Activated naive CD4-positive, alpha-beta T cell treated with anti-CD3 and anti-CD28 coated beads, Interleukin-2, amount 50 U/mL, for 16 hours (primary cell): ENCODE measurements around the gene PEPD.

ENCODE experiments used
- DNase-seq: peaks from one replicate; pipeline ENCODE4 v3.0.0-alpha.2; 2020

Gene PEPD

DNA sequence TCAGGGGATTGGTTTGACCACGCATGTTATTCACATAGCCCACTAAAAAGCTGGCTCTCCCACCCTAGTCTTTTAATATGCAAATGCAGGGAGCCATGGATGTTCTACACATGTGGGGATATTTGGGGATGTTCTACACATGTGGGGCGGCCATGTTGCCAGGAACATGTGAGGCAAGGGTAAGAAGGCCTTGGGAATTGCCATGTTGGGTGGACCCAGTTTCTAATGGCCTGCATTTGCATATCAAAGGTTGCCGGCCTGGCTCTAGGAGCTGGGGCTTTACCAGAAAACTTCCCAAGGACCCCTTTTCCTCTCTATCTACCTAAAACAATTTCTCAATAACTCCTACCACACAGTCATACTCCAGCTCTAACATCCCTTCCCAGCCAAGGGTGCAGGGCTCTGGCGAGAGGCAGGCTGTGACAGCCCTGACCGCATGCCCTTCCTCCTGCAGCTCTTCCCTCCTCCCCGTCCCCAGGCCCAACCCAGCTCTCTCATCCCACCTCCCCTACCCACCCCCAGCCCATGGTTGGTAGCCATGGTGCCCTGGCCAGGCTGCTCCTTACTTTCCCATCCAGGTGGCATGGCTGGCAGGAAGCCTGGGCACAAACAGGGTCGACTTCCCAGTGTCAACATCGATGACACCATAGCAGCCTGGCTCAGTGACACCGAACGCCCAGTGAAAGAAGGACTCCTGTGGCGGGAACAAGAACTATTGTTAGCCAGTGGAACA, 11.0 kb downstream of the PEPD start:
- DNase-seq, result no peak

DNA sequence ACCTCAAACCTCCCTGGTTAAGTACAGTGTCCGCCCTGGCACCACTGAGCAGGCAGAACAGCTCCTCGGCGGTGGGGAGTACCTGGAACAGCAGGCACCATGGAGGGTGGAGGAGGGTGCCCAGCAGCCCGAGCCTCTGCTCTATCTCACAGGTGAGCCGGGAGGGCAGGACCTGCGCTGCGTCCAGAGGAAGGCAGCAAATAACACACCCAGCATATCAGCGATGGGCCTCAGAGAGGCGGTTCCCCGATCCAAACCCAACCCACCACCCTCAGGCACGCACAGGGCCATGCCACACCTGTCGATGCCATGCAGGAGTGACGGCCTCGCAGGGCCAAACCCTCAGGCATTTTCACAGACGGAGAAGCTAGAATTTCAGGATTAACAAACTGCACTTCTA, 11.8 kb downstream of the PEPD start:
- DNase-seq, result no peak

DNA sequence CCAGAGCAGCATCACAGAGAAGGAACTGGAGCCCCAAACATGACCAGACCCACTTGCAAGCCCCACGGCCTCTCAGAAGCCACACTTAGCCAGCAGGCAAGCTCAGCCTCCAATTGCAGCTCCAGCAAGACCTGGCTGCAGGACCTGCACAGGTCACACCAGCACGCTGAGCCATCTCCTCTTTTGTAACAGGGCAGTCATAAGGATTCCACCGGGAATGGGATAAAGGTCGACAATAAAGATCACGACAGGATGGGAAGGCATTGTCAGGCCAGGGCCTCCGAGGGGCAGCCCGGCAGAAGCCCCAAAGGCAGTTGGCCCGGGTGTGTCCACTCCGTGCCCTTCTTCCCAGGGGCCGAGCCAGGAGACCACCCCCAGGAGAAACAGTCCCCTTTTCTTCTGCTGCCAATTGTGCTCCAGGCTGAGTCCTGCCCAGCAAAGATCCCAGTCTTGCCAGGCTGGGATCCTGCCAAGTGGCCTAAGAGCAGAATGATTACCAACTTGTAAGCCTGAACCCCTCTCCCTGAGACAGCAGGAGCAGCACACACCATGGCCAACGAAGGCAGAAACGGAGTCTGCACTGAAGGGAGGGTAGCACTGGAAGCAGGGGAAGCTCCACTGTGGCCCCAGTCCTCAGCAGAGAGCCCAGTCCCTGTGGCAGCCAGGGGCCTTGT, 12.5 kb downstream of the PEPD start:
- DNase-seq, result no peak

DNA sequence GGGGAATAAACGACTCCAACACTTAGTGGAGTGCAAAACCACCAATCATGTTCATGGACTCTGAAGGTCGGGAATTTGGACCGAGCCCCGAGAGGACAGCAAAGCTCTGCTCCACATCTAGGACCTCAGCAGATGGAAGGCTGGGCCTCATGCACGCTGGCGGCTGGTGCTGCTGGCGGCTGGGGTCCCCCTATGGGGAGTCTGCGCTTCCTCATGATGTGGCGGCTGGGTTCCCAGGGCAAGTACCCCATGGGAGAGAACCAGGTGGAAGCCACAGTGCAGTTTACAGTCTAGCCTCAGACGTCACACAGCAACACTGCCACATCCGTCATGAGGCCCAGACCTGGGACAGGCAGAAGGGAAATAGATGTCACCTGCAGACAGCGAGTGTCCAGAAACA, 13.2 kb downstream of the PEPD start:
- no peak for DNase-seq

DNA sequence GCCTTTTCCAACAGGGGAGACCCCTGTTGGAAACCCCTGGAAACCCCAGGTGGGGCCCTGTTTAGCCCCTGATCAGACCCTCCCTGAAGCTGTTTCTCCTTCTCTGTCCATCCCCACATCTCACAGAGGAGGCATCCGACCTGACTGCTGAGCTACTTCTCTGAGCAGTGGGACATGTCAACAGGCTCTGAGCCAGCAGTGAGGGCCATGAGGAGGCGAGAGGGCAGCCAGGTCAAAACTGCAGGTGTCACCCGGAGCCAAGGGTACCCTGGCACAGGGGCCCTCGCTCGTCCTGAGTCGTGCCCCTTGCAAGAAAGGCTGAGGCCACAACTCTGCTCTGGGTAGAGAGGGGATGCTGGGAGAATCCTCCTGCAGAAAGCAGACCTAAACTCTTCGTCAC, 13.6 kb downstream of the PEPD start:
- DNase-seq, result no peak

DNA sequence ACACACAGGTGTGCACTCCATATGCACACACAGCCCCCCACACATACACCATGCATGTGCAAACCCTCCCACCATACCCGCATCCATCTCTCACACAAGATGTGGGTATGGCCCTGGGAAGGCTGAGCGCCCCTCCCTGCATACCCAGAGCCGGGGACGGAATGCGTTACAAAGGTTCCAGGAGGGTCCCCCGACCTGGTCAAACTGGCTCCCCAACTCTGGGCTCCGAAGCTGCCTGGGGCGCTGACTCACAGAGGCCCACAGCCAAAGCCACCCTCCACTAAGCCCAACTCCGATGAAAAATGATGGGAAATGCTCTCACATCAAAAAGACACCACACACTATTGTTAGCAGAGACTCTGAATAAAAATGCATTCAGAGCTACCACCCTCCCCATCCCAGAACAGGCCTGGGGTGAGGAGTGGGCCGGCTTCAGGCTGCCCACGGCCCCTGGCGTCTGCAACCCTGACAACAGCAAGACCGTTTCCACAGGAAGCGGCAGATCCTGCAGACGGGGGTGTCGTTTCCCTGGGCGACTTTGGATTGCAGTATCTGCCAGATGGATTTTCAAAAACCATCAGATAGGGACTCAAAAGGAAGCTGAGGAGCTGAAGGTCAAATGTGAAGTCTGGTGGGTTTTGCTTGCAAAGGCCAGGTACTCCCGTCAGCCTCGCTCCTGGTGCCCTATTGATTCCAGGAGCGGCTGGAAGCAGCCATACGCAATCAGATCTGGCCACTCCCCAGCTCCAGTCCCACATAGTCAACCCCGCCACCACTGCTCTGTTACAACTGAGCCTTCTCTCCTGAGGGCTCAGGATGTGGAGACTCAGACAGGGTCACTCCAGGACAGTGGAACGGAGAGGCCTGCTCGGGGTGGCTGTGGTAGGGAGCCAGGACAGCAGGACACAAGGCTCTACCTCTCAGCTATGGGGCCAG, 14.3 kb downstream of the PEPD start:
- no peak for DNase-seq

DNA sequence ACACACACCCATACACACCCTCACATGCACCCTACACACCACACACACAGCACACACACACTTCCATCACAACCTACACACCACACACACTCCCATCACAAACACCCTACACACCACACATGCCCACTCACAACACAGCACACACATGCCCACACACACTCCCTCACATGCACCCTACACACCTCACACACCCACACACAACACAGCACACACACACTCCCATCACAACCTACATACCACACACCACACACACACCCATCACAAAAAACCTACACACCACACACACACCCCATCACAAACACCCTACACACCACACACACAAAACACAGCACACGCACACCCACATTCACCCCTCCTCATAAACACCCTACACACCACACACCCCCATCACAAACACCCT, 15.1 kb downstream of the PEPD start:
- no peak for DNase-seq

DNA sequence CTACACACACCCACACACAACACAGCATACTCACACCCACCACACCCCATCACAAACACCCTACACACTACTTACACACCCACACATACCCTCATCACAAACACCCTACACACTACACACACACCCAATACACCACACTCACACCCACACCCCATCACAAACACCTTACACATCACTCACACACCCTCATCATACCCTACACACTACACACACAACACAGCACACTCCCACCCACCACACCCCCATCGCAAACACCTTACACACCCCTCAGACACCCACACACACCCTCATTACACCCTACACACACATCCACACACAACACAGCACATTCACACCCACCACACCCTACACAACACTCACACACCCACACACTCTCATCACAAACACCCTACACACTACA, 15.8 kb downstream of the PEPD start:
- DNase-seq, result no peak

DNA sequence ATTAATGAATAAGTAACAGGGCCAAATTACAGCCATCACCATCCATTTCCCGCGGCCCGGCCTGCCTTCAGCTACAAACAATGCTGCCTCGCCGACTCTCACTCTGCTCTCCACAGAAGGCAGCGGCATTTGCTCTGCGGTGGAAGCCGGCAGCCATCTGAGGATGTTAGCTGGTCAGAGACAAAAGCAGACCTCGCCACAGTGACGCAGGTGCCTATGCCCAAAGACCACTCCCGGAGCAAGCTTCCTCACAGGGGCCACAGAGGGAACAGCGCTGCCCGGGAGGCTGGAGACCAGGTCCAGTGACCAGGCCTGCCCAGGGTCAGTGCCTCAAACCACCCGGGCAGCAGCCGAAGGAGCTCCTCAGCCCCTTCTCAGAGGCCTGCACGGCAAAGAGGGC, 16.4 kb downstream of the PEPD start:
- no peak for DNase-seq

DNA sequence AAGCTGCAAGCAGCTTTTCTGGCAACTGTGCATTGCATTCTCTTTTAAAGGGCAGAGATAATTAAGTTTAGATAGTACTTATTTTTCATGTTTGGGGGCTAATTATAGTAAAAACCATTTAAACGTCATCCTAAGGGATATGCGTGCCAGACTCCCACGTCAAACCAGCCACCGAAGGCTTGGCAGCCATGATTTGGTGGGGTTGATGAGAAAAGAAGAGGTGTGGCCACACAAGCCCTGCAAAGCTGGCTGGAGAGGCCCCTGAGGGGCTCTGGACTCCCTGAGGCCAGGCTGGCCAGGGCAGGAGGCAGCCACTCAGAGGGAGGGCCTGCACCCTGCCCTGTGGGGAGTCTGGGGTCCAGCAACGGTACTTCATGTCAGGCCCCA, 17.5 kb downstream of the PEPD start:
- DNase-seq, result no peak

DNA sequence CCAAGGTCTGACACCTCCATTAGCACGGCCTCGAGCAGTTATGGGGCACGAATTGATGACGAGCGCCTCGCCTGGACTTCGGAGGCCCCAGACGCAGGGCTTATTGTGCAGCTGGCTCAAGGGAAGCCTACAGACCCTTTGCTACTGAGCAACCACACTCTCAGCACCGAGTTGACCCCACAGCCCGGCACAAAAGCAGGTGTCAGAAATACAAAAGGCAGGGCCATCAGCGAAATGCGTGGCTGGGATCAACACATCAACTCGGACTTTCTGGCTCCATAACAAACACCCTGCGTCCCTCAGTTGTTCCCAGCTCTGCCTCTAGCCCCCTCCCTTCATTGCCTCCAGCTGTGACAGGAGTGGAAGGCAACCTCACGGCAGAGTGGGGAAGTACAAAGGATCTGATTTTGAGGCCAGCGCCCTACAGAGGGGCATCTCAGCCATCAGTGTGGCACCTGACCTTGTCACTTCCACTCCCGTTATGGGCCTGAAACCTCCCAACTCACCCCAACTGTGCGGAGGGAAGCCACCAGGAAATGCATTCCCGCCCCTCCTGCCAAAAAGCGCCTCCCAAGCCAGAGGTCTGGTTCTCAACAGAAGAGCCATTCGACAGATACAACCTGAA, 18.0 kb downstream of the PEPD start:
- DNase-seq, result no peak

DNA sequence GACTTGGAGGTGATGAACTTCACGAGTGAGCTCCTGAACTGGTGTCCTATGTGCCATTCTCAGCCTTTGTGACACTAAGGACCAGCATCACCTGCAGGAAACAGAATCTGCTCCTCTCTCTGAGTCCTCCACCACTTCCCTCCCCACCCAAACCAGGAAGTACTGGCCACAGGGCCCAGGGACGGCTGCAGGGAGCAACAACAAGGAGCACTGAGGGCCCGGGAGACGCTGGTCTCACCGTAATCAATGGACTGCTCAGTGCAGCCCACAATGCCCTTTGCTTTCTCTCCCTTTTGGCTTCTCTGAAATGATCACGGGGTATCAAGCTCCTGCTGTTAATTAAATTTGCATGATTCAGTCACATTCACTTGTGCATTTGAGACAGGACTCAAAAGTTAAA, 18.6 kb downstream of the PEPD start:
- no peak for DNase-seq

DNA sequence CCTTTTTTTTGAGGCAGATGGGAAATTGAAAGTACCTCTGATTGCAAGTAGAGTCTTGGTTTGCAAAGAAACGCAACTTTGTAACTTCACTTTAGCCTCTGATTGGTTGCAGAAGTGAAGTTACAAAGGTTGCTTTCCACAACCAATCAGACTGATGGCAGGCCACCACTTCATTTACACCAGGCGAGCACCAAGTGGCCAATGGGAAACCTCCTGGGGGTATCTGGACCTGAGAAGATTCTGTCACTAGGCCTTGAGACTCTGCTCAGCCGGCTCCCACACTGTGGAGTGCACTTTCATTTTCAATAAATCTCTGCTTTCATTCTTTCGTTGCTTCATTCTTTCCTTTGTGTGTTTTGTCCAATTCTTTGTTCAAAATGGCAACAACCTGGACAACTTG, 19.1 kb downstream of the PEPD start:
- no peak for DNase-seq

DNA sequence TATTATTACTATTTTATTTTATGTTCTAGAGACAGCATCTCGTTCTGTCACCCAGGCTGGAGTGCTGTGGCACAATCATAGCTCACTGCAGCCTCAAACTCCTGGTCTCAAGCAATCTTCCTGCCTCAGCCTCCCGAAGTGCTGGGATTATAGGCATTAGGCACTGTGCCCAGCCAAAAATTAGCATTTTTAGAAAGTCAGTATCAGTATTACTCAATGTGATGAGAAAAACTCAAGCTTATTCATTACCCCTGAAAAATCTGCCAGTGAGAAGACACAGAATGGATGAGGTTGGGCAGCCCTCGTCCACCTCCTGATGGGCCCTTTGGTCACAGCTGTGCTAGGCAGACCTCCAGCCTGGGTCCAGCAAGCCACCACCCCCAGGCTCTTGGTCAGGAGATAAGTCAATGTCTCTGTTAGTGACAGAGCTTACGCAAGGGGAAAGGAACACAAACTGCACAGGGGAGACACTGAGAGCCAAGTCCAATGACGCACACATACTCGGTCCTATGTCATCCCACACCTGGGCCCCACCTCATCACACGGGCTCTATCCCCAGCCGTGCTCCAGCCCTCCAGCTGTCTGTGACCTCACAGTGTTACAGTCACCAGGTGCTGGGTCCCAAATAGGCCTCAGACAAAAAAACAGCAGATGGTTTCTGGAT, 19.8 kb downstream of the PEPD start:
- DNase-seq, result no peak

DNA sequence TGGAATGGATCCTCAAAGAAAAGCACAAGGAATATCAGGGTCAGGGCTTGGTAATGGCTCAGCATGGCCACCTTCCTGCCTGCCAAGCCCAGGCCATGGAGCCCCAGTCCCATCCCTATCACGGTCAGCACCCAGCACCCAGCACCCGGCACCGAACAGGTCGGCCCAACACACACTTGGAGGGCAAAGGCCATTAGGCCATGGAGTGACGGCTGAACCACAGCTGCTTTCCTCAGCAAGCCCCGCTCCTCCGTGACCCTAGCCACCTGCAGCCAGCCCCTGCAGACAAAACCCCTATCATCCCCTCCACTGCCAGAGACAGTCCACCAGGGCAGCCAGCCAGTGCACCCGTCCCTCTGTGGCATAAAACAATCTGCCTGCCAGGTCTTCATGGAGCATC, 20.6 kb downstream of the PEPD start:
- DNase-seq, result no peak

DNA sequence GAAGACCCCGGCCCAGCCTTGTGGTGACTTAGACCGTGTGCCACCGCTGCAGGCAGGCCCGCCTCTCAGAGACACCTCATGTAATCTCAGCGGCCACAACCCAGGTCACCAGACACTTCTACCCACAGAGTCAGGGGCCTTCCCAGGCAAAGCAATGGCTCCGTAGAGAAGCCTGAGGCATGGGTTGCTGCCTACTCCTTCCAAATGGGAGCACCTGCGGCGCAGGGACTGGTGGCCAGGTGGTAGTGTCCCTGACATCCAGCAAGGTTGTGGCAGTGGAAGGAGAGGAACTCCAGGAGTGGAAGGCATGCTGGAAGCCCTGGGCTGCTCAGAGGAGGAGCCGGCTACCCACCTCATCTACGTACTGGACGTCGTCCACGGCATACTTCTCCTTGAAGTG, 21.0 kb downstream of the PEPD start:
- no peak for DNase-seq

DNA sequence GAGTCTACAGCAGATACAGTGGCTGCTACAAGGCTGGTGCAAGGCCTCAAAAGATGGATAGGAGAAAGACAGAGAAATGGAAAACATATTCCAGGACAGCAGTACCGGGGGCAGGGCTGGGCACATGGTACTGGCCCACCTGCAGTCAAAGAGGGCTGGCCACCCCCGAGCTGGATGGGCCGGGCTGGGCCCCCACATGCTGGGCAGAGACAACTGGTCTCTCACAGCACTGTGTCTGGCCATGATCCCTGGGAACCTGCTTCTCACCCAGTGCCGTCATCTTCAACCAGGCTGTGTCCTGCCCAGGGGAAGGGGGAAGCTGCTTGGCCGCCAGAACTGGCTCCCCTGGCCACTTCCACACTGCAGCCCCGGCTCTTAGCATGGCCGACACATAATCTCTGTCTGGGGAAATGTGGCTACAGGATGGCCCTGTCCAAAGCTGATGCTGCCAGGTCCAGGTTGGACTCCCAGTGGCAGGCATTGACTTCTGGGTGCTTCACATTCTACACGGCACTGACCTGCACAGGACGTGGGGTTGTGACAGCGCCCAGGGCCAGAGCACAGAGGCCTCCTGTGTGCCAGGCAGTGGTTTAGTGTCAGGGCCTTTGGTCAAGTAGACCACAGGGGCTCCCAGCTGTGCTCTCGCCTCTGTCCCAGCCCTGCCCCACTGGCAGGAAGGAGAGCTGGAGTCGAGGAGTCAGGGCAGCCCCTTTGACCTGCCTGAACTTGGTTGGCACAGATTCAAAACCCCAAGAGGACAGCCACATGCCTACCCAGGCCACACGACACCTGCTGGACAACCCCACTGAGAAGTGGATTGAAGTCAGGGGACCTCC, 21.7 kb downstream of the PEPD start:
- no peak for DNase-seq

DNA sequence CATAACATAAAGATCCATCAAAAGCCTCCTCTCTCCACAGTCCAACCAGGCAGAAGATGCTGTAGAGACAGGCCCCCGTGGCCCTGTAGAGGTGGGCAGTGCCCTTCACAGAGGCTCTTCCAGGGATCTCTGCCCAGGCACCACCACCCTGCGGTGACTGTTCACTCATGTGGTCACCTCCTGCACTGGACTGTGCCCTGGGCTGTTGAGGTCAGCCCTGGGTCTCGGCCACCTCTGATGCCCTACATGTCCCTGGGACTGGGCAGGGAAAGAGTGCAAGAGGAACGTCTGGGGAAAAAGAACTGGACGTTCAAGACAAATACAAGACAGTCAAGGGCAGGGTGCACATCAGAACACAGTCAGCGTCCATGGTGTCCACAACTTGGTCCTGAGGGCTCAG, 22.3 kb downstream of the PEPD start:
- DNase-seq, result no peak

DNA sequence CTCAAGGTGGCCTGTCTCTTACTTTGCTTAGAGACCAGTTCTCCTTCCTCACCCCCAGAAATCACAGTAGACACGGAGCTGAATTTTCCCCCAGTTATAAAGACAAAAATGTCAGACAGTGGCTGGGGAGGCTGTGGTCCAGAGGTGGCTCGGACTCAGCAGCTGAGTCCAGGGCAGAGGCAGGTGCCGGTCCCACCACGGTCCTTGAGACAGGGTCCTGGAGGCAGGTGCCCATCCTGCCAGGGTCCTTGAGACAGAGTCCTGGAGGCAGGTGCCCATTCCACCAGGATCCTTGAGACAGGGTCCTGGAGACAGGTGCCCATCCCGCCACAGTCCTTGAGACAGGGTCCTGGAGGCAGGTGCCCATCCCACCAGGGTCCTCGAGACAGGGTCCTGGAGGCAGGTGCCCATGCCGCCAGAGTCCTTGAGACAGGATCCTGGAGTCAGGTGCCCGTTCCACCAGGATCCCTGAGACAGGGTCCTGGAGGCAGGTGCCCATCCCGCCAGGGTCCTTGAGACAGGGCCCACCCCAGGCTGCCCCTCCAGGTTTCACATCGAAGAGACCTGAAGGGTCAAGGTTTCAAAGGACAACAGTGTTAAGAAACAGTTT, 23.1 kb downstream of the PEPD start:
- DNase-seq, result no peak

DNA sequence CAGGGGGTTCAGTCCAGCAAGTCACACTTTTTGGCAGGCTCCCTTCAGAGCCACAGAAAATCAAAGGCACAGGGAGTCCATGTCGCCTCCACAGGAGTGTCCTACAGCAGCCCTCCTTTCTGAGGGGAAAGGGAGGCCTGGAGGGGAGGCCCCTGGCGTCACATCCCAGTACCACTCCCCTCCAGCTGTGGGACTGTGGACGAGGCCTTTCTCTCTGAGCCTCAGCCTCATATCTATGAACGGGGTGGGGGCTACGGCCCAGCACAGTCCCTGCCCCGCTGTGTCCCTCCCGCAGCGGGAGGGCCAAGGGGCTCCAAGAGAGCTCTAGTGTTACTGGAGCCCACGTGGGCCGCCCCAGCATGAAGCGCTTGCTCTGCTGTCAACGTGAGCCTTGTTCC, 23.8 kb downstream of the PEPD start:
- DNase-seq, result no peak

DNA sequence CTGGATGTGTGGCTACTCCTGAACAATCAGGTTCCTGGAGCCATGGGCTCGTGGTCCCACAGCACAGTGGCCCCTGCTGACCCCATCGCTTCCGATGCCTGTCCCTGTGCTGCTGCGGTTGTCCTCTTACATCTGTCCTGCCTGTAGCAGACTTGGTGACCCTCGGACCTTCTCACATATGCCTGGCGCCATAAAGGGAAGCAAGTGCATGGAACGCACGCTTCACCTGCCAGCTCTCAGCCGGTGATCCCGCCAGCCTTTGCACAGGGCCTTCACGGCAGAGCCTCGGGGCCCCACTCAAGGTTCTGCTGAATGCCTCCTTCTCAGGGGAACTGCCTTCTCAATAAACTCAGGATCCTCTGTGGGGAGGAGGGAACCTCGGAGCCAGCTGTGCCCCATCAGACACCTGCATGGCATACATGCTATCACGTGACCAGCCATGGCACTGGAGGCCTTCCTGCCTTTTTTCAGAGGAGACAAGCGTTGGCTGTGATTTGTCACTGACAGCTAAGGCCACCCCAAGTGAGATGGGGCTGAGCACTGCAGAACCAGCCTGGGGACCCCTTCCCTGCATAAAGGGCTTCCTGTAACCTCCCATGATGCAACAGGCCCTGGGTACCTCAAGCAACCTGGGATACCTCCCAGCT, 24.3 kb downstream of the PEPD start:
- no peak for DNase-seq
